IMR-90 (cell line): ENCODE data around the gene AKNA. TPM values are rescaled to one million over a fixed set of nuclear protein-coding genes. Genes with fewer than 3 reads are reported as not detected.

Experiments used
- ATAC-seq: fragments of 200-7000 bp; cut with Tn5 transposase; 2 replicates; pipeline ENCODE4 v1.9.1; 2020; ENCODE audit warnings: low read depth, mild to moderate bottlenecking, moderate library complexity
- BruUV-seq: library from RNA; stranded (reverse); fragments of 400-500 nt; replicated peaks from 2 replicates; lab custom pipeline; 2021; lab: Mats Ljungman, UMichigan
- CTCF ChIA-PET: fragments of 300-600 bp; formaldehyde crosslinking; extraction: SDS; loops from one replicate; lab custom pipeline; 2021; ENCODE audit warnings: antibody characterized with exemption; lab: Yijun Ruan, JAX
- POLR2A ChIA-PET: fragments of 300-600 bp; sonication (Branson Sonifier 250); formaldehyde crosslinking; loops from one replicate; lab custom pipeline; 2022; ENCODE audit warnings: antibody characterized with exemption; ENCODE audit not compliant: unreplicated experiment; lab: Charles Lee
- DNase-seq: peaks from one replicate; pipeline ENCODE4 v3.0.0; 2013
- H2AFZ ChIP-seq: replicated peaks from 2 replicates; pipeline ENCODE3; 2013; ENCODE audit warnings: low read length, mild to moderate bottlenecking; ENCODE audit not compliant: poor library complexity
- H2AK5ac ChIP-seq: 2 replicates; pipeline ENCODE4 v1.6.1; 2013; ENCODE audit warnings: low read depth, low read length, inconsistent platforms
- H2AK9ac ChIP-seq: replicated peaks from 2 replicates; pipeline ENCODE3; 2013; ENCODE audit warnings: mild to moderate bottlenecking, low read depth, low read length, moderate library complexity; ENCODE audit not compliant: poor library complexity
- H2BK120ac ChIP-seq: 2 replicates; pipeline ENCODE4 v1.6.1; 2013; ENCODE audit warnings: low read depth, low read length, inconsistent platforms
- H2BK15ac ChIP-seq: 3 replicates; pipeline ENCODE4 v1.6.1; 2013; ENCODE audit warnings: low read depth, low read length, inconsistent platforms
- H2BK20ac ChIP-seq: 2 replicates; pipeline ENCODE4 v1.6.1; 2013; ENCODE audit warnings: low read depth, mild to moderate bottlenecking, inconsistent platforms, low read length, moderate library complexity
- H2BK5ac ChIP-seq: 2 replicates; pipeline ENCODE4 v1.6.1; 2013; ENCODE audit warnings: mild to moderate bottlenecking, low read depth, low read length, inconsistent platforms; ENCODE audit not compliant: poor library complexity, severe bottlenecking
- H3K14ac ChIP-seq: replicated peaks from 2 replicates; pipeline ENCODE4 v1.6.1; 2013; ENCODE audit warnings: low read depth, low read length, inconsistent platforms
- H3K18ac ChIP-seq: 2 replicates; pipeline ENCODE4 v1.6.1; 2013; ENCODE audit warnings: low read depth, low read length, control low read depth
- H3K23ac ChIP-seq: 2 replicates; pipeline ENCODE4 v1.6.1; 2013; ENCODE audit warnings: low read depth, low read length, inconsistent platforms
- H3K27ac ChIP-seq: 2 replicates; pipeline ENCODE4 v1.5.1; 2013; ENCODE audit warnings: mild to moderate bottlenecking, control low read depth, low read length; ENCODE audit not compliant: insufficient read depth
- H3K27me3 ChIP-seq: 2 replicates; pipeline ENCODE4 v1.6.1; 2013; ENCODE audit warnings: low read length; ENCODE audit not compliant: control insufficient read depth, insufficient read depth
- H3K36me3 ChIP-seq: 2 replicates; pipeline ENCODE4 v1.6.1; 2013; ENCODE audit warnings: low read length, mixed read lengths; ENCODE audit not compliant: control insufficient read depth, insufficient read depth
- H3K4ac ChIP-seq: 2 replicates; pipeline ENCODE4 v1.6.1; 2013; ENCODE audit warnings: low read depth, low read length, inconsistent platforms
- H3K4me1 ChIP-seq: 2 replicates; pipeline ENCODE4 v1.6.1; 2013; ENCODE audit warnings: low read length, mixed read lengths; ENCODE audit not compliant: control insufficient read depth, insufficient read depth
- H3K4me2 ChIP-seq: 2 replicates; pipeline ENCODE4 v1.6.1; 2013; ENCODE audit warnings: low read depth, mild to moderate bottlenecking, control low read depth, low read length, moderate library complexity
- H3K4me3 ChIP-seq: 2 replicates; pipeline ENCODE4 v1.5.1; 2013; ENCODE audit warnings: low read depth, mild to moderate bottlenecking, control low read depth, low read length, moderate library complexity; ENCODE audit not compliant: insufficient read depth
- H3K56ac ChIP-seq: 2 replicates; pipeline ENCODE4 v1.6.1; 2013; ENCODE audit warnings: low read length, inconsistent platforms; ENCODE audit not compliant: insufficient read depth; ENCODE audit errors: extremely low read depth
- H3K79me1 ChIP-seq, 2 experiments: 2 replicates each; pipeline ENCODE4 v1.6.1; 2013; ENCODE audit warnings: low read length in 2 of 2, inconsistent platforms in 1 of 2, low read depth in 1 of 2
- H3K9ac ChIP-seq: 2 replicates; pipeline ENCODE4 v1.6.1; 2013; ENCODE audit warnings: low read depth, low read length, control low read depth
- H3K9me1 ChIP-seq: 2 replicates; pipeline ENCODE4 v1.6.1; 2013; ENCODE audit warnings: low read length, inconsistent platforms; ENCODE audit not compliant: insufficient read depth
- H3K9me3 ChIP-seq: 2 replicates; pipeline ENCODE4 v1.6.1; 2013; ENCODE audit warnings: low read length; ENCODE audit not compliant: control insufficient read depth, insufficient read depth
- H4K20me1 ChIP-seq: 2 replicates; pipeline ENCODE4 v1.6.1; 2013; ENCODE audit warnings: low read length, inconsistent platforms; ENCODE audit not compliant: insufficient read depth
- H4K5ac ChIP-seq: 2 replicates; pipeline ENCODE4 v1.6.1; 2013; ENCODE audit warnings: mild to moderate bottlenecking, low read depth, low read length, control low read depth
- H4K8ac ChIP-seq, 2 experiments: 2 replicates each; pipeline ENCODE4 v1.6.1; 2013; ENCODE audit warnings: low read depth in 2 of 2, low read length in 2 of 2, control low read depth in 1 of 2, inconsistent platforms in 1 of 2
- H4K91ac ChIP-seq: 2 replicates; pipeline ENCODE4 v1.6.1; 2013; ENCODE audit warnings: low read depth, low read length, inconsistent platforms; ENCODE audit not compliant: insufficient read depth
- CEBPB ChIP-seq: IDR thresholded peaks from 2 replicates; pipeline ENCODE4 v1.6.1; 2012; ENCODE audit warnings: low read depth, low read length, improper control_type of control experiment
- FOS ChIP-seq: fragments of 150-350 bp; IDR thresholded peaks from 2 replicates; pipeline ENCODE4 v1.6.1; 2016; ENCODE audit warnings: low read depth, low read length
- MAFK ChIP-seq: IDR thresholded peaks from 2 replicates; pipeline ENCODE4 v1.6.1; 2012; ENCODE audit warnings: low read depth, low read length, improper control_type of control experiment
- MXI1 ChIP-seq: IDR thresholded peaks from 2 replicates; pipeline ENCODE4 v1.6.1; 2012; ENCODE audit warnings: low read depth, mild to moderate bottlenecking, low read length, moderate library complexity, borderline replicate concordance
- POLR2A ChIP-seq: IDR thresholded peaks from 2 replicates; pipeline ENCODE4 v1.6.1; 2012; ENCODE audit warnings: mild to moderate bottlenecking, low read depth, low read length
- RAD21 ChIP-seq: IDR thresholded peaks from 2 replicates; pipeline ENCODE4 v1.6.1; 2012; ENCODE audit warnings: low read length, improper control_type of control experiment
- SMC3 ChIP-seq: fragments of 150-350 bp; IDR thresholded peaks from 2 replicates; pipeline ENCODE4 v1.6.1; 2016; ENCODE audit warnings: low read depth, mild to moderate bottlenecking, antibody characterized with exemption, low read length, moderate library complexity
- WGBS, 2 experiments: methylation state at CpG; one replicate each; pipeline versions ENCODE4 v1.1.5 to v1.1.7; 2013; ENCODE audit warnings: missing lambda C conversion rate in 2 of 2; ENCODE audit not compliant: insufficient read length in 1 of 2; ENCODE audit errors: extremely low coverage in 2 of 2; 5-methylcytosine and 5-hydroxymethylcytosine counted together
- dilution Hi-C: fragments of 300-500 bp; cut with HindIII; formaldehyde crosslinking; loops from one replicate; pipeline ENCODE4 v1.14.3; 2018; ENCODE audit warnings: low sequenced_read_pairs; ENCODE audit not compliant: unreplicated experiment
- in situ Hi-C: fragments of 300-500 bp; cut with MboI; formaldehyde crosslinking; loops from 3 replicates; pipeline ENCODE4 v1.14.3; 2019; ENCODE audit warnings: low sequenced_read_pairs, inconsistent platforms, mixed read lengths
- intact Hi-C: fragments of 100-400 bp; cut with micrococcal nuclease; formaldehyde crosslinking; loops from 2 replicates; pipeline ENCODE4 v1.10.0; 2022
- polyA plus RNA-seq, 3 experiments: library from polyadenylated mRNA; depleted of rRNA; stranded (reverse); fragments of >200 nt; gene quantifications; 2 replicates each; pipeline ENCODE4 v1.2.3, GENCODE V29; 2012; ENCODE audit warnings: low replicate concordance in 1 of 3
- total RNA-seq: library from RNA; depleted of rRNA; stranded (reverse); fragments of >200 nt; gene quantifications from 2 replicates; pipeline ENCODE4 v1.2.3, GENCODE V29; 2012
- TF ChIP-seq, protein P1 (sequence below): conservative IDR thresholded peaks from 2 replicates; pipeline ENCODE4 v1.5.1; 2012; ENCODE audit warnings: mild to moderate bottlenecking, low read depth, low read length, improper control_type of control experiment
- TF ChIP-seq, protein P2 (sequence below): fragments of 150-350 bp; IDR thresholded peaks from 2 replicates; pipeline ENCODE4 v1.6.1; 2017; ENCODE audit warnings: mild to moderate bottlenecking, antibody characterized with exemption, low read length, low read depth

Gene AKNA
- total and polyA plus RNA-seq, 2 of the 4 experiments (the other 2 are of a cell fraction), result 2.7 to 7.3 TPM

DNA sequence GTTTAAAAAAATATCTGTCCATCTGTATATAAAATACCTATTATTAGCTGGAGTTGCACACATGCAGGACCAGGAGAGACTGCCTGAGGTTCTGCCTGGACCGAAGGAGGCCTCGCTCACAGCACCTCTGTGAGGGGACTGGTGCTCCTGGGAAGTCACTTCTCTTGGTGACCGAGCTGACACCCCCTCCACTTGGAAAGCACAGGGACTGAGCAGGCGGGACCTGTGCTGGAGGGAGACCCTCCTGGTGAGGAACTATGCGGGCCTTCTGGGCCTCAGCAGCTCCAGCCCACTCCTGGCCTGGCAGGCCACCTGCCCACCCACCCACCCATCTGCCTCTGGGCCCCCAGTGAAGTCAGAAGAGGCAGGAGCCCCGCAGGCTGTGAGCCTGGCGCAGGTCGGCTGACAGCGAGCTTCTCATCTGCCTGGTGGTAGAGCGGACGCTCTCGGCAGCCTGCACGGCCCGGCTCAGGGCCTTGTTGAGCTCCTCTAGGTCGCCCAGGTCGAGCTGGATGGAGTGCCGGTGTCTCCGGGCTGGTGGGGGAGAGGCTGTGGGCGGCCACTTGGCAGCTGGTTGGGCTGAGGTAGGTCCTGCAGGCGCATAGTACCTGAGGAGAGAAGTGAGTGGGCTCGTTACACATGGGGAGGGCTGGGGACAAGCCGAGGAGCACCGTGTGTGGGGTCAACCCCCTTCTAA is 50.9 kb downstream of the AKNA start (continued):
- TF ChIP-seq, protein P1, sequence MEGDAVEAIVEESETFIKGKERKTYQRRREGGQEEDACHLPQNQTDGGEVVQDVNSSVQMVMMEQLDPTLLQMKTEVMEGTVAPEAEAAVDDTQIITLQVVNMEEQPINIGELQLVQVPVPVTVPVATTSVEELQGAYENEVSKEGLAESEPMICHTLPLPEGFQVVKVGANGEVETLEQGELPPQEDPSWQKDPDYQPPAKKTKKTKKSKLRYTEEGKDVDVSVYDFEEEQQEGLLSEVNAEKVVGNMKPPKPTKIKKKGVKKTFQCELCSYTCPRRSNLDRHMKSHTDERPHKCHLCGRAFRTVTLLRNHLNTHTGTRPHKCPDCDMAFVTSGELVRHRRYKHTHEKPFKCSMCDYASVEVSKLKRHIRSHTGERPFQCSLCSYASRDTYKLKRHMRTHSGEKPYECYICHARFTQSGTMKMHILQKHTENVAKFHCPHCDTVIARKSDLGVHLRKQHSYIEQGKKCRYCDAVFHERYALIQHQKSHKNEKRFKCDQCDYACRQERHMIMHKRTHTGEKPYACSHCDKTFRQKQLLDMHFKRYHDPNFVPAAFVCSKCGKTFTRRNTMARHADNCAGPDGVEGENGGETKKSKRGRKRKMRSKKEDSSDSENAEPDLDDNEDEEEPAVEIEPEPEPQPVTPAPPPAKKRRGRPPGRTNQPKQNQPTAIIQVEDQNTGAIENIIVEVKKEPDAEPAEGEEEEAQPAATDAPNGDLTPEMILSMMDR, result no peak
- TF ChIP-seq POLR2A (no peak), CEBPB (no peak), RAD21 (no peak)

DNA sequence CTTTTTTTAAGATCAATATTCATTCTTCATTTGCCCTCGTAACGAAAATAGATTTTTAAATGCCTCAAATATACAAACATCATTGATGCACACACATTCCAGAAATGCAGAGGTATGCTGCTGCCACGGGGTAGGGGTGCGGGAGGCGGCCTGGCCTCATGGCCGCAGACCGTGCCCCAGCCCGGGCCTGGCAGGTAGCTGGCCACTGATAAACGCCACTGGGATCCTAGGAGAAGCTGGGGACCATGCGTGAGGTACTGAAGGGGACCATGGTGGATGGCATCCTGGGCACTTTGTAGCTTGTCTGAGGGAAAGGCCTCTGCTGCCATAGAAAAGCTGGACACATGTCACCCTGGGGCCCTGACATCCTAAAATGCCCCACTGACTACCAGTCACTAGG is 51.6 kb downstream of the AKNA start:
- H2BK20ac ChIP-seq, result no peak overlapping the region
- H2AK5ac ChIP-seq, result no peak overlapping the region
- no peak overlapping the region for H4K5ac ChIP-seq
- ATAC-seq (no peak), DNase-seq (no peak)
- no peaks in the 10 kb centered on the region for H4K20me1 ChIP-seq
- H3K4me3 ChIP-seq, result no peak overlapping the region
- H3K4ac ChIP-seq, result no peak overlapping the region
- no peak overlapping the region for H4K91ac ChIP-seq
- no TSS peak for BruUV-seq
- no peak overlapping the region for H3K18ac ChIP-seq
- H3K79me1 ChIP-seq, result no peaks in the 10 kb centered on the region
- TF ChIP-seq CEBPB, result no peak
- no peak for TF ChIP-seq SMC3
- TF ChIP-seq MXI1, result no peak
- TF ChIP-seq MAFK, result no peak
- TF ChIP-seq FOS, result no peak
- TF ChIP-seq, protein P2, sequence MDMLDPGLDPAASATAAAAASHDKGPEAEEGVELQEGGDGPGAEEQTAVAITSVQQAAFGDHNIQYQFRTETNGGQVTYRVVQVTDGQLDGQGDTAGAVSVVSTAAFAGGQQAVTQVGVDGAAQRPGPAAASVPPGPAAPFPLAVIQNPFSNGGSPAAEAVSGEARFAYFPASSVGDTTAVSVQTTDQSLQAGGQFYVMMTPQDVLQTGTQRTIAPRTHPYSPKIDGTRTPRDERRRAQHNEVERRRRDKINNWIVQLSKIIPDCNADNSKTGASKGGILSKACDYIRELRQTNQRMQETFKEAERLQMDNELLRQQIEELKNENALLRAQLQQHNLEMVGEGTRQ, result no peak
- intact Hi-C loops (loop anchor here (10.0 kb wide), 1 partner anchor 169 kb away; the partner anchor contains the start of gene WHRN), in situ Hi-C loops (no loop called here), dilution Hi-C loops (no loop called here)
- 80% methylated on average over 5 of the region's 10 CpGs; no CpG with 5 or more reads in 1 of the 2 experiments for WGBS, 2 experiments
- no peak overlapping the region for H2BK120ac ChIP-seq
- H2BK5ac ChIP-seq, result no peak overlapping the region
- no peak overlapping the region for H2AK9ac ChIP-seq
- H3K9me1 ChIP-seq, result no peaks in the 10 kb centered on the region; the same call in 1 of the 2 replicates
- H2BK15ac ChIP-seq, result no peak overlapping the region
- POLR2A ChIA-PET, result no interaction called here
- H3K4me1 ChIP-seq, result no peaks in the 10 kb centered on the region
- no peak overlapping the region for H4K8ac ChIP-seq
- H3K23ac ChIP-seq, result no peak overlapping the region
- H3K9ac ChIP-seq, result no peak overlapping the region
- H3K9me3 ChIP-seq, result no peaks in the 10 kb centered on the region
- CTCF ChIA-PET, result no interaction called here
- no peak overlapping the region for H3K4me2 ChIP-seq
- H3K14ac ChIP-seq, result no peak overlapping the region
- no peaks in the 10 kb centered on the region for H3K27me3 ChIP-seq
- H2AFZ ChIP-seq, result no peak overlapping the region
- H3K27ac ChIP-seq, result no peak overlapping the region
- peaks cover 37% of the 10 kb centered on the region for H3K36me3 ChIP-seq
- no peak overlapping the region for H3K56ac ChIP-seq
